GM12865 (cell line): ENCODE data around the gene PLXNB1.
"Not testable (repeated sequence)": the region's sequence is repeated elsewhere in the genome, so short reads cannot be mapped to it uniquely, and the experiment has no call there.

ENCODE experiments used
- DNase-seq: peaks from one replicate; pipeline ENCODE4 v3.0.0; 2010; ENCODE audit warnings: low read depth
- H3K4me3 ChIP-seq: 2 replicates; pipeline ENCODE4 v1.5.1; 2011; ENCODE audit warnings: mild to moderate bottlenecking, low read depth, low read length, control low read depth
- CTCF ChIP-seq: IDR thresholded peaks from 2 replicates; pipeline ENCODE4 v1.5.1; 2011; ENCODE audit warnings: low read length, control low read depth, low read depth, inconsistent platforms; ENCODE audit not compliant: insufficient read depth; ENCODE audit errors: missing control alignments

The PLXNB1 gene

GRCh38 chr3:48463703-48464102 is 33.8 kb upstream of the PLXNB1 start:
- DNase-seq = no peak
- TF ChIP-seq CTCF = no peak
- H3K4me3 ChIP-seq = no peak overlapping the region

- not testable (repeated sequence) for H3K4me3 ChIP-seq, DNase-seq
These were observed 31.9 kb upstream of the PLXNB1 start for GRCh38 chr3:48461767-48462166.

GRCh38 chr3:48460517-48460902 is 30.6 kb upstream of the PLXNB1 start:
- H3K4me3 ChIP-seq = no peak overlapping the region
- TF ChIP-seq CTCF = no peak

GRCh38 chr3:48459773-48460516 is 30.1 kb upstream of the PLXNB1 start:
- no peak overlapping the region for H3K4me3 ChIP-seq
- DNase-seq = no peak
- TF ChIP-seq CTCF = no peak

More at GRCh38 chr3:48460517-48460902, 30.6 kb upstream of the PLXNB1 start:
- no peak for DNase-seq

- no peak overlapping the region for H3K4me3 ChIP-seq
- DNase-seq = no peak
- TF ChIP-seq CTCF = no peak
These were observed 29.4 kb upstream of the PLXNB1 start for GRCh38 chr3:48459331-48459730.

- no peak for DNase-seq
- no peak for TF ChIP-seq CTCF
- no peak overlapping the region for H3K4me3 ChIP-seq
These were observed 26.6 kb upstream of the PLXNB1 start for GRCh38 chr3:48456456-48456855.

GRCh38 chr3:48451270-48451669 is 21.4 kb upstream of the PLXNB1 start:
- no peak for DNase-seq

More at GRCh38 chr3:48451270-48451669, 21.4 kb upstream of the PLXNB1 start:
- TF ChIP-seq CTCF = no peak
- no peak overlapping the region for H3K4me3 ChIP-seq
